Fibroblast of skin of left quadriceps (primary cell): ENCODE results near the gene GRIA3.
A peak's percentile ranks its signal among the peaks of the same experiment; 100 is the strongest.
"Not testable (repeated sequence)": the region's sequence is repeated elsewhere in the genome, so short reads cannot be mapped to it uniquely, and the experiment has no call there.

ENCODE experiments used
- DNase-seq, 2 experiments: peaks; one replicate each; pipeline ENCODE4 v3.0.0-alpha.2; 2013; ENCODE audit warnings: low read depth in 2 of 2

GRIA3 gene

DNA sequence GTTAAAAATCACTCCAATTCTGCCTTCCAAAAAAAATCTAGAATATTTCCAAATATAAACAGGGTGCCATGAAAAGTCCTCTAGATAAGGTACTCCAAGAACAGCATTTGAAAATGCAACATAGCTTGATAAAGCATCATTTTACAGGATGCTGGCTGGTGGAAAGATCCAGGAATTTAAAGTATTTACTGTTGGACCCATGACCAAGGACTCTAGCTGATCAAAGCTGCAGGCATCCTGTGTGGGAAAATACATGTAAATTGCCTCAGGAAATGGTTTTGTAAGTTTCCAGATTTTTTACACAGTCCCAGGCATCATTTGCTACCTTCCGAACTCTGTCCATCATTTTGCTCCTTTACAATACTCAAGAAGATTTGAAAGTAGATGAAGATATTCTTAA is 164.4 kb downstream of the GRIA3 start:
- no peak for DNase-seq

DNA sequence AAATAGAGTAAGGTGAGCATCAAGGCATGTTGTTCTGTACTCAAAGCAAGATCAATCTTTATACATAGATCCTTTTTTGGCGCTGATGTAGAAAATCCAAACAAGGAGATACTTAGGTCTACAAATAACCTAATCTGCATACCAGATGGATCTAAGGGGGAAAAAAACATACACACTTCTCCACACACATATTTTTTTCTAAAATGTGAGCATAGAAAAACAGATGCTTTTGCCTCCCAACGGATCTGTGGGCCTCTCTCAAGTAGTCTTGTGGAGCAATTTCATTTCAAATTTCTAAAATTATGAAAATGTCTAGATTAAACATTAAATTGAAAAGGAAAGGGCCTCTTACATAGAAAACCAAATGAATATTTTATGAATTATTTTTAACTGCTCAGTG is 166.1 kb downstream of the GRIA3 start:
- no peak for DNase-seq

GRCh38 chrX:123357941-123358340 is 173.9 kb downstream of the GRIA3 start:
- no peak for DNase-seq

- no peak for DNase-seq
These were observed 174.4 kb downstream of the GRIA3 start for GRCh38 chrX:123358457-123358856.

DNA sequence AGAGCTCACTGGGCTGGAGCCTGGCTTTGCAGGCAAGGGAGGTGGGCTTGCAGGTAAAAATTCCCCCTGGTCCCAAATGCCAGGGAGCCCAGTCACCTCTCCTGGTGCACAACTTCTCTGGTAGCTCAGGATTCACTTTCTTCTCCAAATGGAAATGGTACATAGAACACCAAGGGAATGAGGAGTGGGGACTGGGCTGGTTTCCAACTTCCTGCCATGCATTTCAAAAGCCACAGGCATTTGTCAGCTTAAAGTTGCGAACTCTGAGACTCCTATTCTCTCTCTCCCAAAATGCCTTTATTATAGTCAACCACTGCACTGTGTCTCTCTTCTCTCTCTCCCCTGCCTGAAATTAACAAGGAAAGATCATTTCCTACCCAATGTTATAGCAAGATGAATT is 177.3 kb downstream of the GRIA3 start:
- peak in 1 of 2 experiments; percentile 16 for DNase-seq

DNA sequence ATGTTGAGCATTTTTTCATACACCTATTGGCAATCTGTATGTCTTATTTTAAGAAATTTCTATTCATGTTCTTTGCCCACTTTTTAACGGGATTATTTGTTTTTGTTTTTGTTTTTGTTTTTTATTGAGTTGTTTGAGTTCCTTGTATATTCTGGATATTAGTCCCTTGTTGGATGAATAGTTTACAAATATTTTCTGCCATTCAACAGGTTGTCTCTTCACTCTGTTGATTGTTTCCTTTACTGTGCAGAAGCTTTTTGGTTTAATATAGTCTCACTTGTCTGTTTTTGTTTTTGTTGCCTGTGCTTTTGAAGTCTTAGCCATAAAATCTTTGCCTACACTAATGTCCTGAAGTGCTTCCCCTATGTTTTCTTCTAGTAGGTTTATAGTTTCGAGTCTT is 202.1 kb downstream of the GRIA3 start:
- DNase-seq = not testable (repeated sequence)

DNA sequence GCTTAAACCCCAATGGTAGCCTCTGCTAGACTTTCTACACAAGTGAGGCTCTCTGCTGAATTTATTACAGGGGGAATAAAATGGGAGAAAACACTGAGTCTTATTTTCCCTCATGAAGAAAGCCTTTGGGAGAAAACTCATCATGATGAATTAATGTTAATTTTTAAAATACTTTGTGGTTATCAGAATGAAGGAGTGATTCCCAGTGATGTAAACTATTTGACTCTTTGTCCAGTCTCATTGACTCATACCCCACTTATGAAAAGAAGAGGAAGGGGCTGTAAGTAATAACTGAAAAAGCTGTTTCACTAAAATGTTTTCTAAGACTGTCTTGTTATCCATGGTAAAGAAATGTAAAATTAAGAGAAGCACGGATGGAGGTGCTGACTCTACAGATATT is 208.8 kb downstream of the GRIA3 start:
- DNase-seq = no peak

DNA sequence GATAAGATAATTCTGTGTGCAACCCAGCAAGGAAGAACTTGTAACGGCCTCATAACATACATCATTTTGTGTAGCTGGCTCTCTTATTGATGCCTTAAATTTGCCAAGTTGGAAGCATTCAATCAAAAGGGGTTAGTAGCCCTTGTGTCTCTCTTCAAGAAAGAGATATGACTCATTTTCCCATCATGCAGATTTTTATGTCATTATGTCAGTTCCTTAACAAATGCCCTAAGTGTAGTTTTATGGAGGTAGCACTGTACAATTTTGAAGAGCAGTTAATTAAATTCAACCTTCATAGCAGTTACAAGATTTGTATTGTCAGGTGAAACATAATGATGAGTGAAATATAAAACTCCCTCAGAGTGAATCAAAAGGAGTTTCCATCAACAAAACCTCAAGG is 215.6 kb downstream of the GRIA3 start:
- DNase-seq = no peak

- DNase-seq = no peak
These were observed 221.2 kb downstream of the GRIA3 start for GRCh38 chrX:123405231-123405630.

DNA sequence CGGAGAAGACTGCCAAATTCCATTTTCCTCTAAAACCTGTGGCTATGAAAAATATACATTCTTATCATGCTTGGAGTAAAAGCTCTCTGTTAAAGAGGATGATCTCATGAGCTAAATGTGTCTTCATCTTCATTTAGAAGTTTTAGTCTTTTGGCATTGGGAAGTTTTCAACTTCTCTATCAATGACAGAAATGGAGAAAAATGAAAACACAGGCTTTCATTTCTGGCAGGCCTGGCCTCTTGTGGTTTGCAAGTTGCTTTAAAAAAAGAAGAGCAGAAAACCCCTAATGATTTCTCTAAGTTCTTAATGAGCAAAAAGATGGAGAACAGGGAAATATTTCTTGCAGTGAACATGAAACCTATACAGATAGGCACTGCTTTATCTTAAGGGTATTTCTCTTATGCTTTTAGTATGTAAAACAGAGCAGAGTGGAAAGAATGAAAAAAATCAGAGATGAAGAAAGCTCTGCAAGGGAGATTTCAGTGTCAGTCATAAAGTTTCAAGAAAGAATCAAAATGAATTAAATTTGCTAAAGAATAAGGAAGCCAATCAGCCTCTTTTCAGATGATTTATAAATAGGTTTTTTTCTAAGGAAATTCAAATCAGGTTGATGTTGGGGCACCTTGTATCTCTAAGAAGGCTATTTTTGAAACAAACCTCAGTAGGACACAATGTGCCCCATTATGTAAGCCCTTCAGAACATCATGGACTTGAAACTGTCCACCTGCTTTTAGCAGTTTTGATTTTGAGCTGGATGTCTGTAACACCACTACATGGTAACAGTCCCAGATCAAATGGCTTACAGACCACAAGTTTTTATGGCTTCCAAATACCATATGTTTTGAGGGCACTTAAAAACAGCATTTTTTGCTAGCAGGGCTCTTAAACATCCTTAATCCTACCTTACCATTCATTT is 225.0 kb downstream of the GRIA3 start:
- peak; percentile 64 to 70 for DNase-seq

- DNase-seq = peak in 1 of 2 experiments; percentile 25
These were observed 238.8 kb downstream of the GRIA3 start for GRCh38 chrX:123422875-123423274.

DNA sequence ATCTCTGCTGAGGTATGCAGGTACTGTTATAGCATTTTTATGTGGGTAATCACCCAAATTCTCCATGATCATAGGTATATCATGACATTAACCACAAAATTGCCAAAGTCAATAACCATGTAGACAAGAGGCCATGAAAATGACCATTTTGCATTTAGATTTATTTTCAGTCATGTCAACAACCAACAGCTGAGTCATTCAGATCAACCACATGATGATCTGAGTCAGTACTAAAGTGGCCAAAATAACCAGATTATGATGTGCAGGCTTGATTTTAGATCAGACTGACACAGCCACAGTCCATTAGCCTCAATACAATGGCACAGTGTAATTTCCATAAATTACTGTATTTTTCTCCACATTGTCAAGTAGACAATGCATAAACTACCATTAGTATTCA is 240.5 kb downstream of the GRIA3 start:
- DNase-seq = peak; percentile 56

DNA sequence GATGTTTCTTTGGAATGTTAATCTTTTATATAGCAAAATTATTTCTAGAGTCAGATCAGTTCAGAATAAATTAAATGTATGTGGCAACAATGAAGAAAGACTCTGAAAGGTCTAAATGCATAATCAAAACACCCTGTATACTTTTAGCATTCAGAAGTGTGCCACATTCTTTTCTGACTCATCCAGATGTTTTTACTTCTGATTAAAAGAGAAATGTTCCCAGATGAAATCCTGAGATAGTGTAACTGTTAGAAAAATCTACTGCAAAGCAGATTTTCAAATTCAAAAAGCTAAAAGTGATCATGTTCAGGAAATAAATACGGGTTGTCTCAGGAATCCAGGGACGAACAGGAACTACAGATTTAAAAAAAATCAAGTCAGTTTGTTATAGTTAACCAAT is 241.4 kb downstream of the GRIA3 start:
- no peak for DNase-seq

DNA sequence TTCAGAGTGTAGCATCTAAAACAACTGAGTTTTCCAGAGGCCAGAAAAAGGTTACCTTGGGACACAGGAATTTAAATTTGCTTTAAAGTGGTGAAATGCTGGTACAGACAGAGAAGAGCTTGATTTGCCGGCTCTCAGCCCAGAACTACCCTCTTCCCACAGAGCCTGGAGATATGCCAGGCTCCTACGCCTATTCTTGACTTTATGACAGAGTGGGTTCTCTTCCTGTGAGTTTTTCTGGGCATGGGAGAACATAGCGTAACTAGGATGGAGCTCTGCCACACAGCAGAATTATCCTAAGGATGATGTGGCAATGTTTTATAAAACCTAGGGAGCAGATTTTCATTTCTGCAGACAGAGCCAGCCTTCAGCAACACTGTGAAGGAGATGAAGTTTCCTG is 241.8 kb downstream of the GRIA3 start:
- DNase-seq = no peak

DNA sequence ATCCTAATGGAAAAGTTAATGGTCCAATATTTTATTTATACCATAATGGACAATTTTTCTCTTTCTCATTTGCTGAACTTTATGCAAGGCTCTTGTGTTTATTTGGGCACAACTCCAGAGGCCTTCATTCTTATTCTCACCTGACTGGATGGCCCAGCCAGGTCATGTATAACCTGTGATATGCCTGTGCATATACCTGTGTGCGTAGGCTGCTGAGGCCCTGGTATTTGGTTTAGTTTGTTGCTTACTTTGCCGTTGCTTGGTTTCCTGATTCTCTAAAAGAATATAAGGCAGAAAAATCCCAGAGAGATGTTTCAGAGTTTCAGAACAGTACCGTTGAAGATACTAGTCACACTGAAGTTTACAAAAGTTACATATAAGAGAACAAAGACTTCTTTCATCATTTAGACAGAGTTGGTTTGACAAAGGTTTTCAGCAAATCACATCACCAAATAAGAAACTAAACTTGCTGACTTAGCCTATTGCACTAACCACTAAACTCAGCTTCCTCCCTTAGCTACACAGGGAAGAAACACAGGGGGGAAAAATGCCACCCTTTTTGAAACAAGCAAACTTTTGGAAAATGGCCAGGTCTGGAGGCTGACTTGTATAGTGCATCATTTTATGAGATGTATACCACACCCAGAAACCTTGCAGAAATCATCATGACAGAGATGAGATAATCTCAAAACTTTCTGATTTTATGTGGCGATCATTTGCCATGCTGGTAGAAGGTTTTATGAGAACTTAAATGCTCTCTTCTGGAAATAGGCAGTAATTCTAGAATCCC is 248.5 kb downstream of the GRIA3 start:
- DNase-seq = no peak

DNA sequence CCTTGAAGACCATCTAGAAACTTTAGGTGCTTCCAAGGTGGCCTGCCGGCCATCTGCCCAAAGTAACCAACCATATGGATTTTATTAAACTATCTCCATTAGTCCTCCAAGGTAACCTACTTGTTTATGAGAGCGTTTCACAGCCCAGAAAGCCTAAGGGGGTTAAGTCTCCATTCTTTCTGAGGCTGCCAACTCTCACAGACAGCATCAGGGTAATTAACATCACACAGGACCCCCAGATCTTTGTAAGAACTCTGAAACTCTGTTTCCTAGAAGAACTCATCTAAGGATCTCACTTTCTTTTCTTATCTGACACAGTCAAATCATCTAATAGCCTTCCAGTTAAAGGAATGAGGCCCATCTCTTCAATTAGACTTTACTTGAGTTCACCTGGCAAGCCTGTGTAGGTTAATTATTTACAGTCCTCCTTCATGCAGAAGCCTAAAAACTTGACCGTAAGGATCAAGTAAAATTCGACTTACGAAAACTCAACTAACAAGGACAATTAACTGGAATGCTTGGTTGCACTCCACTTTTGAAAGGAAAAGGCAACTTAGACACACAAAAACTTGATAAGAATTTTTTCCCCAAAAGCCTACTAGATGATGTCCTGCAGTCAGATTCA is 252.5 kb downstream of the GRIA3 start:
- no peak for DNase-seq

DNA sequence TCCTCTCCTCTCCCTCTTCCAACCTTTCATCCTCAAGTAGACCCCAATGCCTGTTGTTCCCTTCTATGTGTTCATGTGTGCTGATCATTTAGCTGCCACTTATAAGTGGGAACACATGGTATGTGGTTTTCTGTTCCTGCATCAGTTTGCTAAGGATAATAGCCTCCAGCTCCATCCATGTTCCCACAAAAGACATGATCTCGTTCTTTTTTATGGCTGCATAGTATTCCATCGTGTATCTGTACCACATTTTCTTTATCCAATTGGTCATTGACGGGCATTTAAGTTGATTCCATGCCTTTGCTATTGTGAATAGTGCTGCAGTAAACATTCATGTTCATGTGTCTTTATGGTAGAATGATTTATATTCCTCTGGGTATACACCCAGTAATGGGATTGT is 255.8 kb downstream of the GRIA3 start:
- not testable (repeated sequence) for DNase-seq

DNA sequence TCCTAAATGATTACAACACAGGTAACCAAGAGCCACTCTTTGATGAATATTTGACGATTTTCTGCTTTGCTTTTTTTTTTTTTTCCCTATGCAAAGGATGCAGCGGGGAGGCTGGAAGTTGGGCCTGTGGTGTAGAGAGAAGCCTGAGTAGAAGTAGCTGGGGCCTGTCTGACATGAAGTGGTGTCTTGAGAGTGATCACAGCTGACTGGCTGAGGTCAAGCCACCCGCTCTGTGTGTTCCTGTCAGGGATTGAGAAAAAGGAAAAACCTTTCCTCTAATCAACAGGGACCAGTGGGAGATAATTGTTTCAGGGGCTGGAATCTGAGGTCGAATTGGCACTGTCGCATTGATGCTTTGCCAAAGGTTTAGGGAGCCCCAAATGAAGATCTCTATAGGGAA is 258.7 kb downstream of the GRIA3 start:
- no peak for DNase-seq

DNA sequence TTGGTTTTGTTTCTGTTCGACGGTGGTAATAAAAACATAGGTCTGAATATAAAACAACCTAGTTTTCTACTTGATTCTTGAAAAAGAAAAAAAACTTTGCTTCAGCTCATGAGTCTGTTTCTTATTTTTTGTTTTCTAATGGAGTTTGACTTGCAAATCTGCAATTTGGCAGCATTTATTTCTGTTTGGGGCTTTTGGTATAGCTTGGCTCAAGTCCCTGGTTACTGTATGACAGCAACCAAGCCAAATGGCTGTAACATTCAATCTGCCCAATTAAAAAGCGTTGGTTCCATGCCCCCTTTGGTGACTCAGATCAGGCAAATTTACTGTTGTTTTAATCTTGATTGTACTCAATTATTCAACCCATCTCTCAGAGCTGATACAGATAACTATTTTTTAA is 263.4 kb downstream of the GRIA3 start:
- no peak for DNase-seq

DNA sequence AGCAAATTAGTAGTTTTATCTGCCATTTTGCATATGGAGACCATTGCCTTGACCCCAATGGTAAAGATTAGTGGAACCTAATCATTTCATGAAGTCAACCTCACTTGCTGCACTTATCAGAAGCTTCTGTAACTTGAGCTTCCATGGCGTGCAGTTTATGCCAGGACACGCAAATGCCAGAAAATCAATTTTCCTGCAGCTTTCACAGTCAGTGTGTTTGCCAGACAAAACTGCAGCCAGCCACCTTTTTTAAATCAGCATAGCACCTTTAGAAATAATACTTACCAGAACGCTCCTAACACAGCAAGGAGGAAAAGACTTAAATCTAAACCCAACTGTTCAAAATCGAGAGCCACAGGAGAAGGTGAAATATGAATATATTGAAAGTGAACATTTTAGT is 265.3 kb downstream of the GRIA3 start:
- no peak for DNase-seq

GRCh38 chrX:123450222-123450621 is 266.1 kb downstream of the GRIA3 start:
- DNase-seq = no peak

DNA sequence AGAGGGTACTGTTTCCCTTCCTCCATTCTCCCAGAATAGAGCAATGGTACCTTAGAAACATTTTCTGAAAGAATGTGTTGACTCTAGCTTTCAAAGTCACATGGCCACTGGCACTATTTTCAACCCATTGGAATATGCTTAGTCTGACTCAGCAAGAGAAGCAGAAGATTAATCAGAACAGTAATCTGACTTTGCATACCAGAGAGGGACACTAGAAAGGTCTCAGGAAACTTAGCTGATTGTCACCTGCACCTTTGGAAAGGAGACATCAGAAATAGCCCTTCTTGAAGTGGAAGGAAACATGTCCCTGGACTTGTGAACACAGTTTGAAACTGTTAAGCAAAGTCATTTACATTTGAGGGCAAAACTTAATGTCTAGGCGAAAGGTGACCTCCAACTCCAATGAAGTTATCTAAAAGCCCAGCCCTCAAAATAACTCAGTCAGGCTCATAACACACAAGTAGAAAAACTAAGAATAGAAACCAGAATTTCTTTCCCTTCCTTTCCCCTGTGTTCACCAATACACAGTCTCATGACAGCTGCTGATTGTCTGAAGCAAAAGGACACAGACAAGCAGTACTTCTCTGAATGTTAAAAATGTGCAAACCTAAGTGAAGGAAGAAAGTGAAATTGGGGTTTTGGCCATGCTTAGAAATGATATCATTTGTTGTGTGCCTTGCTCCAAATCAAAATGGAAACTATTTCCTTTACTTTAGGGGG is 270.8 kb downstream of the GRIA3 start:
- DNase-seq = no peak
